GM23338 (cell line): ENCODE results near the gene CNPY2. TPM values are rescaled to one million over a fixed set of nuclear protein-coding genes. Genes with fewer than 3 reads are reported as not detected.

Experiments
- ATAC-seq: fragments of 200-7000 bp; cut with Tn5 transposase; 3 replicates; pipeline ENCODE4 v1.9.1; 2020
- DNase-seq: peaks from one replicate; pipeline ENCODE4 v3.0.0-alpha.2; 2015; ENCODE audit warnings: low spot score
- H2AFZ ChIP-seq: fragments of 200-600 bp; sonication (generic); 2 replicates; pipeline ENCODE4 v1.8.0; 2016; ENCODE audit warnings: antibody characterized with exemption, mild to moderate bottlenecking, moderate library complexity
- H3F3A ChIP-seq: fragments of 200-600 bp; sonication (generic); replicated peaks from 2 replicates; pipeline ENCODE4 v1.8.0; 2017; ENCODE audit warnings: antibody characterized with exemption, mixed run types, low read depth
- H3K27ac ChIP-seq: fragments of 200-600 bp; sonication (generic); 2 replicates; pipeline ENCODE4 v1.6.1; 2016; ENCODE audit warnings: low read depth
- H3K27me3 ChIP-seq: fragments of 200-600 bp; sonication (generic); 2 replicates; pipeline ENCODE4 v1.8.0; 2016; ENCODE audit warnings: mild to moderate bottlenecking, mixed run types, moderate library complexity; ENCODE audit not compliant: insufficient read depth
- H3K36me3 ChIP-seq: fragments of 200-600 bp; sonication (generic); 2 replicates; pipeline ENCODE4 v1.8.0; 2016; ENCODE audit warnings: mild to moderate bottlenecking; ENCODE audit not compliant: insufficient read depth
- H3K4me1 ChIP-seq: fragments of 200-600 bp; sonication (generic); 2 replicates; pipeline ENCODE4 v1.8.0; 2016; ENCODE audit warnings: mild to moderate bottlenecking, moderate library complexity; ENCODE audit not compliant: insufficient read depth
- H3K4me2 ChIP-seq: fragments of 200-600 bp; sonication (generic); 2 replicates; pipeline ENCODE4 v1.7.1; 2017; ENCODE audit warnings: mixed run types
- H3K4me3 ChIP-seq: fragments of 200-600 bp; sonication (generic); 2 replicates; pipeline ENCODE4 v1.6.1; 2016; ENCODE audit warnings: mixed run types
- H3K79me2 ChIP-seq: fragments of 200-600 bp; sonication (generic); replicated peaks from 2 replicates; pipeline ENCODE4 v1.8.0; 2017; ENCODE audit warnings: mild to moderate bottlenecking; ENCODE audit not compliant: insufficient read depth
- H3K9me2 ChIP-seq: fragments of 200-600 bp; sonication (generic); 2 replicates; pipeline ENCODE4 v1.8.0; 2017; ENCODE audit not compliant: insufficient read depth
- H4K20me1 ChIP-seq: fragments of 200-600 bp; sonication (generic); replicated peaks from 2 replicates; pipeline ENCODE4 v1.8.0; 2017; ENCODE audit warnings: mild to moderate bottlenecking; ENCODE audit not compliant: insufficient read depth
- H3K27ac Mint-ChIP-seq: 2 replicates; pipeline ENCODE4 v1.8.0; 2020; ENCODE audit warnings: inconsistent platforms, mild to moderate bottlenecking, moderate library complexity, mixed read lengths
- H3K27me3 Mint-ChIP-seq: 3 replicates; pipeline ENCODE4 v1.8.0; 2022; ENCODE audit warnings: low read depth, mild to moderate bottlenecking, moderate library complexity, mixed read lengths, inconsistent platforms; ENCODE audit not compliant: insufficient read depth, poor library complexity
- H3K36me3 Mint-ChIP-seq: 3 replicates; pipeline ENCODE4 v1.8.0; 2021; ENCODE audit warnings: low read depth, mild to moderate bottlenecking, inconsistent platforms, moderate library complexity, mixed read lengths
- H3K4me1 Mint-ChIP-seq: 3 replicates; pipeline ENCODE4 v1.8.0; 2020; ENCODE audit warnings: mild to moderate bottlenecking, inconsistent platforms, mixed read lengths
- H3K4me3 Mint-ChIP-seq: 3 replicates; pipeline ENCODE4 v1.8.0; 2021; ENCODE audit warnings: moderate library complexity, mild to moderate bottlenecking, inconsistent platforms, mixed read lengths
- H3K9me3 Mint-ChIP-seq: 3 replicates; pipeline ENCODE4 v1.8.0; 2020; ENCODE audit warnings: moderate library complexity, mild to moderate bottlenecking, inconsistent platforms, mixed read lengths
- CREB1 ChIP-seq: fragments of 250-450 bp; sonication (Bioruptor Pico); IDR thresholded peaks from 2 replicates; pipeline ENCODE4 v1.5.0; 2020; ENCODE audit warnings: low read depth, mild to moderate bottlenecking, moderate library complexity
- EZH2 ChIP-seq: fragments of 200-600 bp; sonication (generic); IDR thresholded peaks from one replicate; pipeline ENCODE4 v1.8.0; 2017; ENCODE audit warnings: antibody characterized with exemption, mild to moderate bottlenecking, low read depth; ENCODE audit not compliant: unreplicated experiment
- EZH2phosphoT487 ChIP-seq: fragments of 200-600 bp; sonication (generic); IDR thresholded peaks from one replicate; pipeline ENCODE4 v1.8.1; 2018; ENCODE audit warnings: antibody characterized with exemption; ENCODE audit not compliant: unreplicated experiment
- JUNB ChIP-seq: IDR thresholded peaks from one replicate; pipeline ENCODE4 v1.6.1; 2016; ENCODE audit warnings: antibody characterized with exemption; ENCODE audit not compliant: unreplicated experiment
- NANOG ChIP-seq: IDR thresholded peaks from 2 replicates; pipeline ENCODE4 v1.6.1; 2016; ENCODE audit warnings: antibody characterized with exemption, borderline replicate concordance
- POLR2AphosphoS5 ChIP-seq: IDR thresholded peaks from 2 replicates; pipeline ENCODE4 v1.6.1; 2016; ENCODE audit warnings: antibody characterized with exemption, low read depth
- STAT1 ChIP-seq: IDR thresholded peaks from one replicate; pipeline ENCODE4 v1.6.1; 2016; ENCODE audit warnings: antibody characterized with exemption; ENCODE audit not compliant: unreplicated experiment
- ZNF114 ChIP-seq: fragments of 250-450 bp; sonication (Bioruptor Pico); IDR thresholded peaks from 2 replicates; pipeline ENCODE4 v1.5.0; 2020; ENCODE audit warnings: mild to moderate bottlenecking, moderate library complexity
- polyA plus RNA-seq: library from polyadenylated mRNA; unstranded; fragments of >200 nt; fragmentation: Nextera tagmentation; extraction: Ambion mirVana; gene quantifications from 2 replicates; pipeline ENCODE4 v1.2.1, GENCODE V29; 2016
- total RNA-seq: library from RNA; depleted of rRNA; stranded (reverse); fragments of >200 nt; shearing (Covaris generic); gene quantifications from 2 replicates; pipeline ENCODE4 v1.2.3, GENCODE V29; 2014
- TF ChIP-seq, protein P1 (sequence below): IDR thresholded peaks from 2 replicates; pipeline ENCODE4 v1.6.1; 2016; ENCODE audit warnings: antibody characterized with exemption
- TF ChIP-seq, protein P2 (sequence below): IDR thresholded peaks from one replicate; pipeline ENCODE4 v1.6.1; 2018; ENCODE audit warnings: antibody characterized with exemption; ENCODE audit not compliant: unreplicated experiment
- TF ChIP-seq, protein P3 (sequence below), 2 experiments: fragments of 200-600 bp in 1 of 2; sonication (generic) in 1 of 2; conservative IDR thresholded peaks; 2 replicates each; pipeline versions ENCODE4 v1.5.1 to v1.6.1; 2016 to 2017; ENCODE audit warnings: antibody characterized with exemption in 2 of 2, low read depth in 2 of 2, mild to moderate bottlenecking in 2 of 2, moderate library complexity in 1 of 2

CNPY2 gene
- total and polyA plus RNA-seq, 2 experiments from 2014 or later = 119 to 316 TPM

DNA sequence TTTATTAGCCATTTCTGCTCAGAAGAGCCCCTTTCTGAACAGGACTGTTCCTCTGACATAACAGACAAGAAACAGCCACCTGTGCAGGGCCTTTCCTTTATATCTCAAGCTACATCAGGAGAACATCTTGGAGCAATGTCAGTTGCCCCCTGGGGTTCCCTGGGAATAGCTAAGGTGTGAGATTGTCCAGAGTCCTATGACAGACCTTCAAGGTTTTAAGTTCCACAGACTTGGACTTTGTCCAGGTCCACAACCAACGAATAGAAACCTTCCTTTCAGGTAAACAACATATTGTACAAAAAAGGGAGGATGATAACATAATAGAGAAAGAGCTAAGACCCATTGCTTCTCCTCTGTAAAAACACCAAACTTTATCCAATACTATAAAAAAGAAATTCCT is 25.8 kb upstream of the CNPY2 start:
- Histone ChIP-seq H3F3A (peaks cover 17% of the 10 kb centered on the region; the same call in 1 of the 2 replicates), H3K9me2 (peaks cover 19% of the 10 kb centered on the region), H3K4me1 (peaks cover 23% of the 10 kb centered on the region), H3K36me3 (0 out of 2 replicates have a peak, but pooled peaks cover 4% of the 10 kb centered on the region), H3K4me2 (no peak overlapping the region), H3K27me3 (no peaks in the 10 kb centered on the region), H3K27ac (no peak overlapping the region), H3K4me3 (no peak overlapping the region), H4K20me1 (no peaks in the 10 kb centered on the region), H3K79me2 (no peaks in the 10 kb centered on the region), H2AFZ (no peak overlapping the region)
- Mint-ChIP-seq H3K4me1 (peaks cover 26% of the 10 kb centered on the region), H3K36me3 (peaks cover 21% of the 10 kb centered on the region), H3K9me3 (no peaks in the 10 kb centered on the region), H3K4me3 (no peak overlapping the region), H3K27ac (no peak overlapping the region), H3K27me3 (peaks cover 2% of the 10 kb centered on the region)
- ATAC-seq (no peak), DNase-seq (no peak)
- TF ChIP-seq, protein P1, sequence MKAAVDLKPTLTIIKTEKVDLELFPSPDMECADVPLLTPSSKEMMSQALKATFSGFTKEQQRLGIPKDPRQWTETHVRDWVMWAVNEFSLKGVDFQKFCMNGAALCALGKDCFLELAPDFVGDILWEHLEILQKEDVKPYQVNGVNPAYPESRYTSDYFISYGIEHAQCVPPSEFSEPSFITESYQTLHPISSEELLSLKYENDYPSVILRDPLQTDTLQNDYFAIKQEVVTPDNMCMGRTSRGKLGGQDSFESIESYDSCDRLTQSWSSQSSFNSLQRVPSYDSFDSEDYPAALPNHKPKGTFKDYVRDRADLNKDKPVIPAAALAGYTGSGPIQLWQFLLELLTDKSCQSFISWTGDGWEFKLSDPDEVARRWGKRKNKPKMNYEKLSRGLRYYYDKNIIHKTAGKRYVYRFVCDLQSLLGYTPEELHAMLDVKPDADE = no peak
- TF ChIP-seq, protein P2, sequence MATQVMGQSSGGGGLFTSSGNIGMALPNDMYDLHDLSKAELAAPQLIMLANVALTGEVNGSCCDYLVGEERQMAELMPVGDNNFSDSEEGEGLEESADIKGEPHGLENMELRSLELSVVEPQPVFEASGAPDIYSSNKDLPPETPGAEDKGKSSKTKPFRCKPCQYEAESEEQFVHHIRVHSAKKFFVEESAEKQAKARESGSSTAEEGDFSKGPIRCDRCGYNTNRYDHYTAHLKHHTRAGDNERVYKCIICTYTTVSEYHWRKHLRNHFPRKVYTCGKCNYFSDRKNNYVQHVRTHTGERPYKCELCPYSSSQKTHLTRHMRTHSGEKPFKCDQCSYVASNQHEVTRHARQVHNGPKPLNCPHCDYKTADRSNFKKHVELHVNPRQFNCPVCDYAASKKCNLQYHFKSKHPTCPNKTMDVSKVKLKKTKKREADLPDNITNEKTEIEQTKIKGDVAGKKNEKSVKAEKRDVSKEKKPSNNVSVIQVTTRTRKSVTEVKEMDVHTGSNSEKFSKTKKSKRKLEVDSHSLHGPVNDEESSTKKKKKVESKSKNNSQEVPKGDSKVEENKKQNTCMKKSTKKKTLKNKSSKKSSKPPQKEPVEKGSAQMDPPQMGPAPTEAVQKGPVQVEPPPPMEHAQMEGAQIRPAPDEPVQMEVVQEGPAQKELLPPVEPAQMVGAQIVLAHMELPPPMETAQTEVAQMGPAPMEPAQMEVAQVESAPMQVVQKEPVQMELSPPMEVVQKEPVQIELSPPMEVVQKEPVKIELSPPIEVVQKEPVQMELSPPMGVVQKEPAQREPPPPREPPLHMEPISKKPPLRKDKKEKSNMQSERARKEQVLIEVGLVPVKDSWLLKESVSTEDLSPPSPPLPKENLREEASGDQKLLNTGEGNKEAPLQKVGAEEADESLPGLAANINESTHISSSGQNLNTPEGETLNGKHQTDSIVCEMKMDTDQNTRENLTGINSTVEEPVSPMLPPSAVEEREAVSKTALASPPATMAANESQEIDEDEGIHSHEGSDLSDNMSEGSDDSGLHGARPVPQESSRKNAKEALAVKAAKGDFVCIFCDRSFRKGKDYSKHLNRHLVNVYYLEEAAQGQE = no peak
- TF ChIP-seq EZH2 = no peak
- TF ChIP-seq, protein P3, sequence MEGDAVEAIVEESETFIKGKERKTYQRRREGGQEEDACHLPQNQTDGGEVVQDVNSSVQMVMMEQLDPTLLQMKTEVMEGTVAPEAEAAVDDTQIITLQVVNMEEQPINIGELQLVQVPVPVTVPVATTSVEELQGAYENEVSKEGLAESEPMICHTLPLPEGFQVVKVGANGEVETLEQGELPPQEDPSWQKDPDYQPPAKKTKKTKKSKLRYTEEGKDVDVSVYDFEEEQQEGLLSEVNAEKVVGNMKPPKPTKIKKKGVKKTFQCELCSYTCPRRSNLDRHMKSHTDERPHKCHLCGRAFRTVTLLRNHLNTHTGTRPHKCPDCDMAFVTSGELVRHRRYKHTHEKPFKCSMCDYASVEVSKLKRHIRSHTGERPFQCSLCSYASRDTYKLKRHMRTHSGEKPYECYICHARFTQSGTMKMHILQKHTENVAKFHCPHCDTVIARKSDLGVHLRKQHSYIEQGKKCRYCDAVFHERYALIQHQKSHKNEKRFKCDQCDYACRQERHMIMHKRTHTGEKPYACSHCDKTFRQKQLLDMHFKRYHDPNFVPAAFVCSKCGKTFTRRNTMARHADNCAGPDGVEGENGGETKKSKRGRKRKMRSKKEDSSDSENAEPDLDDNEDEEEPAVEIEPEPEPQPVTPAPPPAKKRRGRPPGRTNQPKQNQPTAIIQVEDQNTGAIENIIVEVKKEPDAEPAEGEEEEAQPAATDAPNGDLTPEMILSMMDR (conservative IDR thresholded peaks at IDR 0.05; ENCODE audit: low read depth in 2 of 2) = no peak
- TF ChIP-seq STAT1 = no peak

DNA sequence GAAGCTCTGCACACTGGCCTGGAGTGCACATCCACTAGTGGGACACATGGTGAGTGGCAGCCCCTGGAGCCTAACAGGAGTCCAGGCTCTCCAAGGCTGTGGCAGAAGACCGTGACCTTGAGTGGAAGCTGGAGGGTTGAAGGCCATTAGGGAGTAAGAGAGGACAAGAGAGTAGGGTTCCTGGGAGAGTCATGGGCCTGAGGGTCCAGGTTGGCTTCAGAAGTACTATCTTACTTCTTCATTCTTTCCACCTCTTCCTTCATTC is 23.3 kb upstream of the CNPY2 start:
- H3K4me1 Mint-ChIP-seq = peaks cover 32% of the 10 kb centered on the region
- Histone ChIP-seq H3K9me2 (peaks cover 19% of the 10 kb centered on the region), H3K36me3 (no peaks in the 10 kb centered on the region), H3K4me2 (peak overlapping the region; percentile 76), H3F3A (peaks cover 17% of the 10 kb centered on the region; the same call in 1 of the 2 replicates), H3K79me2 (no peaks in the 10 kb centered on the region), H3K4me1 (peaks cover 26% of the 10 kb centered on the region), H4K20me1 (no peaks in the 10 kb centered on the region), H3K27me3 (no peaks in the 10 kb centered on the region), H2AFZ (no peak overlapping the region), H3K27ac (peak overlapping the region; percentile 43), H3K4me3 (peak overlapping the region; percentile 42)
- no peak for TF ChIP-seq JUNB
- no peak for TF ChIP-seq STAT1
- TF ChIP-seq NANOG = no peak
- TF ChIP-seq POLR2AphosphoS5 = no peak
- no peak for TF ChIP-seq ZNF114 (CRISPR knock-in tag)
- TF ChIP-seq, protein P3 (conservative IDR thresholded peaks at IDR 0.05; ENCODE audit: low read depth in 2 of 2) = no peak
- TF ChIP-seq EZH2 = no peak
- TF ChIP-seq EZH2phosphoT487 = no peak
- TF ChIP-seq CREB1 (CRISPR knock-in tag) = no peak
- DNase-seq (no peak), ATAC-seq (no peak)
- peak overlapping the region; percentile 92 for H3K27ac Mint-ChIP-seq
- peaks cover 5% of the 10 kb centered on the region for H3K27me3 Mint-ChIP-seq
- peak overlapping the region; percentile 64; the same call in 2 of the 3 replicates for H3K4me3 Mint-ChIP-seq
- H3K36me3 Mint-ChIP-seq = peaks cover 11% of the 10 kb centered on the region; the same call in 2 of the 3 replicates
- no peaks in the 10 kb centered on the region for H3K9me3 Mint-ChIP-seq
